ENCODE results near the gene METTL25B.
A peak's percentile ranks its signal among the peaks of the same experiment; 100 is the strongest.
"Not testable (repeated sequence)": the region's sequence is repeated elsewhere in the genome, so short reads cannot be mapped to it uniquely, and the experiment has no call there.

Gene METTL25B

GRCh38 chr1:156748670-156749418 is 20.6 kb downstream of the METTL25B start:
- Mint-ChIP-seq H3K36me3 (peaks cover 12% of the 10 kb centered on the region), H3K27me3 (no peaks in the 10 kb centered on the region), H3K9me3 (no peaks in the 10 kb centered on the region), H3K27ac (peak overlapping the region; percentile 94), H3K4me3 (peak overlapping the region; percentile 90), H3K4me1 (peaks cover 61% of the 10 kb centered on the region)

DNA sequence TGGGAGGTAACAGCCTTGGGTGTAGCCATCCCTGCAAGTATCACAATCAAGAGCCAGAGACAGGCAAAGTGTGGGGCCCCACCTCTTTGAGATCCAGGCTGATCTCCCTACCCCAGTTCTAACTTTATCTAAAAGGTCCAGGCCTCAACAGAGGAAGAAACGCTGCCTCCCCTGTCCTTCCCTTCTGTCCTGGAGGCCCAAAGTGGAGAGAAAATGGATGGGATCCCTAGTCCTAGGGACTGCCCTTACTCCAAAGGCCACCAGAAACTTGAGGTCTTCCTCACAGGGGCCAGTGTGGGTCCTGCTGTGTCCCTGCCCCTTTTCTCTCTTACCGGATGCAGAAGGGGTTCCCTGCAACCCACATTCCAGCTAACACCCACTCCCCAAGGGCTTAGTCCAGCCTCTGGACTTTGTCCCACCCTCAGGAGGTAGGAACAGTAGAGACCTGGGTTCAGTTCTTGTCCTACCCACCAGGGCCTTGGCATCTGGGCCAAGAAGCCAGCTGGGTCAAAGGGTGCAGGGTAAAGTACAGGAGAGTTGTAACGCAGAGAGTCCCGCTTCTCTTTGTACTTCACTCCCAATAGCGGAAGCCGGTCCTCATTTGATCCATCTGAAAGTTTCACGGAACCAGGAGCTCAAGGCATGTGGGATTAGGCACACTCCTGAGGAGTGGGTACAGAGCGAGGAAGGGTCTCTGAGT is 21.3 kb downstream of the METTL25B start:
- H3K36me3 Mint-ChIP-seq, result peaks cover 11% of the 10 kb centered on the region
- H3K4me1 Mint-ChIP-seq, result peaks cover 61% of the 10 kb centered on the region

GRCh38 chr1:156750191-156750672 is 22.0 kb downstream of the METTL25B start:
- Mint-ChIP-seq H3K4me1 (peaks cover 64% of the 10 kb centered on the region), H3K36me3 (peaks cover 10% of the 10 kb centered on the region), H3K27ac (peak overlapping the region; percentile 94), H3K9me3 (no peaks in the 10 kb centered on the region), H3K27me3 (no peaks in the 10 kb centered on the region), H3K4me3 (peak overlapping the region; percentile 90)

More for the DNA sequence above, 21.3 kb downstream of the METTL25B start:
- Mint-ChIP-seq H3K9me3 (no peaks in the 10 kb centered on the region), H3K27me3 (no peaks in the 10 kb centered on the region), H3K4me3 (peak overlapping the region; percentile 90), H3K27ac (peak overlapping the region; percentile 94)

DNA sequence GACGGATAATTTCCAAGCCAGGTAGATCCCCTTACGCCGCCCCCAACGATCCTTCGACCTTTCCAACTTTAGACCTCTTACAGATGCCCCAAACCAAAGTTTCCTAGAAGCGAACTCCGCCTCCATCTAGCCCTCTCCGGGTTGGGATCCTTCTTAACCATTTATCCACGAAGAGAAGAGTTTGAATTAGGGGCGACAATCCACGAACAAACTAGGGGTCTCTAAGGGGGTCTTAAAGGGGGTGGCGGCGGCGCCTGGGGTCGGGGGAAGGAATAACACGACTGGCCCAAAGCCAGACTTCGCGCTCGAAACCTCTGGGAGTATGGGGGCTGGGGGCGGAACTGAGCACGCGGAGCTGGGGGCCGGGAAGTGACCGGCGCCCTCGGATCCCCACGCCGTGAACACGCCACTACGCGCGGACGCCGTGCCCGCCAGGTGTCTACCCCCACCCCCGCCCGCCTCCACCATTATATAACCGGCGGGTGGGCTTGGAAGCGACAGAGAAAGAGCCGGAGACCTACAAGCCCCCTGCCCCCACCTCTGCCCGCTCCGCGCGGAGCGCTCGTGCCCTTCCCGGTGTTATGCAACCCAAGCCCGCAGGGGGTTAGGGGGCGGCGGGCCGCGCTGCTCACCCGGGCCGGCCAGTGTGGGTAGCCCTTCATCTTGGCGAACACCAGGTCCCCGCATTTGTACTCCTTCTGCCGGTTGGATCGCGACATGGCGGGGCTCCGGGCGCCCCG is 22.6 kb downstream of the METTL25B start:
- Mint-ChIP-seq H3K27ac (peak overlapping the region; percentile 94), H3K27me3 (no peaks in the 10 kb centered on the region), H3K36me3 (peaks cover 5% of the 10 kb centered on the region), H3K4me1 (peaks cover 63% of the 10 kb centered on the region), H3K9me3 (no peaks in the 10 kb centered on the region), H3K4me3 (peak overlapping the region; percentile 90)

- peaks cover 4% of the 10 kb centered on the region for H3K36me3 Mint-ChIP-seq
- peaks cover 58% of the 10 kb centered on the region for H3K4me1 Mint-ChIP-seq
- no peaks in the 10 kb centered on the region for H3K9me3 Mint-ChIP-seq
- peak within 1 kb of the TSS; percentile 94 for H3K27ac Mint-ChIP-seq
- no peaks in the 10 kb centered on the region for H3K27me3 Mint-ChIP-seq
- peak within 1 kb of the TSS; percentile 93 for H3K4me3 Mint-ChIP-seq
These were observed 23.1 kb downstream of the METTL25B start, which contains the start of gene HDGF for GRCh38 chr1:156751451-156751756. HDGF (minus strand) TSS chr1:156751675; CDS start chr1:156751429, 246 bp downstream.

DNA sequence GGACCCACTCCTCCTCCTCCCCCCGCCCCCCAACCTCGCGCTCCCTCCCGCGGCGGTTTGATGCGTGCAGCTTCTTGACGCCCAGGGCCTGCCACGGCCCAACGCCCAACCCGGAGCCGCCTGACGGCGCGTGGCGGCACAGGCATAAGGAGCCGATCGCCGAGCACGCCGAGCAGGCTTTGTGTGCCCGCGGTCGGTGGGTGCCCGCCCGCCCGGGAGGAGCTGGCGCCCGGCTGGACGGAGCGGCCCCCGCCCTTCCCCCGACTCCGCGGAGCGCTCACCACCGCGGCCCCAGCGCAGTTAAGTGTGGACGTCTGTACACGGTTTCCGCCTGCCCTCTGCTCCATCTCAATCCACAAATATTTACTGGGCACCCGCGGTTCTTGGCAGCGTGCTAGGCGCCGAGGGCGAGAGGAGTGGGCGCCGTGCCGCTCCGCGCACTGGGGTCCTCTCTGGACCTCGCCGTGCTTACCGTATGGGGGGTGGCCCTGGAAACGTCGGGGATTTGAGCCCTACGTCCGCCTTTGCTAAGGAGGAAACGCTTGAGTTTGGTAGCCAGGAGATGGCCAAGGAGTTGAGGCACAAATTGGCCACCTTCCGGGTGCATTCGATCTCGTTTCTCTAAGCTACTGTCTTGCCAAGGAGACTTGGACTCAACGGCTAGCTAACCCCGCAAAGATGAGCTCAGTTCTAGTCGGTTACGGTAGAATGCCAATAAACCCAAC is 23.6 kb downstream of the METTL25B start:
- Mint-ChIP-seq H3K36me3 (peaks cover 4% of the 10 kb centered on the region), H3K4me1 (peaks cover 53% of the 10 kb centered on the region)

GRCh38 chr1:156752843-156753482 is 24.7 kb downstream of the METTL25B start:
- peaks cover 45% of the 10 kb centered on the region for H3K4me1 Mint-ChIP-seq
- peaks cover 4% of the 10 kb centered on the region for H3K36me3 Mint-ChIP-seq
- H3K27ac Mint-ChIP-seq, result peak overlapping the region; percentile 38
- H3K9me3 Mint-ChIP-seq, result no peaks in the 10 kb centered on the region
- no peaks in the 10 kb centered on the region for H3K27me3 Mint-ChIP-seq
- peak overlapping the region; percentile 93 for H3K4me3 Mint-ChIP-seq

More for the DNA sequence above, 23.6 kb downstream of the METTL25B start:
- no peaks in the 10 kb centered on the region for H3K27me3 Mint-ChIP-seq
- H3K9me3 Mint-ChIP-seq, result no peaks in the 10 kb centered on the region
- peak overlapping the region; percentile 92 for H3K27ac Mint-ChIP-seq
- peak overlapping the region; percentile 93 for H3K4me3 Mint-ChIP-seq

GRCh38 chr1:156754219-156754618 is 25.9 kb downstream of the METTL25B start:
- H3K36me3 Mint-ChIP-seq, result no peaks in the 10 kb centered on the region
- no peaks in the 10 kb centered on the region for H3K27me3 Mint-ChIP-seq
- no peak overlapping the region for H3K27ac Mint-ChIP-seq
- no peaks in the 10 kb centered on the region for H3K9me3 Mint-ChIP-seq
- H3K4me3 Mint-ChIP-seq, result no peak overlapping the region
- H3K4me1 Mint-ChIP-seq, result peaks cover 39% of the 10 kb centered on the region

- H3K36me3 Mint-ChIP-seq, result no peaks in the 10 kb centered on the region
- no peak overlapping the region for H3K4me3 Mint-ChIP-seq
- no peaks in the 10 kb centered on the region for H3K9me3 Mint-ChIP-seq
- H3K27me3 Mint-ChIP-seq, result no peaks in the 10 kb centered on the region
- H3K27ac Mint-ChIP-seq, result peak overlapping the region; percentile 8
- H3K4me1 Mint-ChIP-seq, result peaks cover 28% of the 10 kb centered on the region
These were observed 27.3 kb downstream of the METTL25B start for GRCh38 chr1:156755527-156755950.

- no peaks in the 10 kb centered on the region for H3K27me3 Mint-ChIP-seq
- H3K4me3 Mint-ChIP-seq, result no peak overlapping the region
These were observed 28.1 kb downstream of the METTL25B start for GRCh38 chr1:156756355-156756754.

DNA sequence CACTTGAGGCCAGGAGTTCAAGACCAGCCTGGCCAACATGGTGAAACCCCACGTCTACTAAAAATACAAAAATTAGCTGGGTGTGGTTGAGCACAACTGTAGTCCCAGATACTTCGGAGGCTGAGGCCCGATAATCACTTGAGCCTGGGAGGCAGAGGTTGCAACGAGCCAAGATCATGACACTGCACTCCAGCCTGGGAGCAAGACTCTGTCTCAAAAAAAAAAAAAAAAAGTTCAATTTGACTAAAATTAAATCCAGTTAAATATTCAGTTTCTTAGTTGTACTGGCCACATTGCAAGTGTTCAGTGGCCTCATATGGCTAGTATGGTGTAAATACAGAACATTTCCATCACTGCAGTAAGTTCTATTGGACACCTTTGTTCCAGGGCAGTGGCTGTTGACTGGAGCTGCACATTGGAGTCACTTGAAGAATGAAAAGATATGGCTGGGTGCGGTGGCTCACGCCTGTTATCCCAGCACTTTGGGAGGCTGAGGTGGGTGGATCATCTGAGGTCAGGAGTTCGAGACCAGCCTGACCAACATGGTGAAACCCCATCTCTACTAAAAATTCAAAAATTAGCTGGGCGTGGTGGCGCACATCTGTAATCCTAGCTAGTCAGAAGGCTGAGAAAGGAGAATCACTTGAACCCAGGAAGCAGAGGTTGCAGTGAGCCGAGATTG is 29.4 kb downstream of the METTL25B start:
- not testable (repeated sequence) for H3K27me3 Mint-ChIP-seq, H3K36me3 Mint-ChIP-seq

More at GRCh38 chr1:156756355-156756754, 28.1 kb downstream of the METTL25B start:
- H3K36me3 Mint-ChIP-seq, result no peaks in the 10 kb centered on the region
- no peak overlapping the region for H3K27ac Mint-ChIP-seq
- H3K9me3 Mint-ChIP-seq, result no peaks in the 10 kb centered on the region
- H3K4me1 Mint-ChIP-seq, result peaks cover 28% of the 10 kb centered on the region

GRCh38 chr1:156760092-156760795 is 32.0 kb downstream of the METTL25B start:
- H3K27ac Mint-ChIP-seq, result no peak overlapping the region
- H3K4me3 Mint-ChIP-seq, result no peak overlapping the region
- peaks cover 12% of the 10 kb centered on the region for H3K4me1 Mint-ChIP-seq
- no peaks in the 10 kb centered on the region for H3K9me3 Mint-ChIP-seq
- H3K27me3 Mint-ChIP-seq, result no peaks in the 10 kb centered on the region
- no peaks in the 10 kb centered on the region for H3K36me3 Mint-ChIP-seq

More for the DNA sequence above, 29.4 kb downstream of the METTL25B start:
- peaks cover 26% of the 10 kb centered on the region for H3K4me1 Mint-ChIP-seq
- not testable (repeated sequence) for H3K27ac Mint-ChIP-seq, H3K4me3 Mint-ChIP-seq, H3K9me3 Mint-ChIP-seq

DNA sequence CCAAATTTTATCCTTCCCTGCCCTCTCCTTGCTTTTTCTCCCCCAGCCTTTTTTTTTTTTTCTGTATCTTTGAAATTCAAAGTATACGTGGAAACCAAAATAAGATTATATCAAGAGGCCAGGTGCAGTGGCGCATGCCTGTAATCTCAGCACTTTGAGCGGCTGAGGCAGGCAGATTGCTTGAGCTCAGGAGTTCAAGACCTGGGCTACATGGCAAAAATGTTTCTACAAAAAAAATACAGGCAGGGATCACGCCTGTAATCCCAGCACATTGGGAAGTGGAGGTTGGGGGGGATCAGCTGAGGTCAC is 32.5 kb downstream of the METTL25B start:
- Mint-ChIP-seq H3K4me3 (no peak overlapping the region), H3K27ac (no peak overlapping the region), H3K9me3 (no peaks in the 10 kb centered on the region)

DNA sequence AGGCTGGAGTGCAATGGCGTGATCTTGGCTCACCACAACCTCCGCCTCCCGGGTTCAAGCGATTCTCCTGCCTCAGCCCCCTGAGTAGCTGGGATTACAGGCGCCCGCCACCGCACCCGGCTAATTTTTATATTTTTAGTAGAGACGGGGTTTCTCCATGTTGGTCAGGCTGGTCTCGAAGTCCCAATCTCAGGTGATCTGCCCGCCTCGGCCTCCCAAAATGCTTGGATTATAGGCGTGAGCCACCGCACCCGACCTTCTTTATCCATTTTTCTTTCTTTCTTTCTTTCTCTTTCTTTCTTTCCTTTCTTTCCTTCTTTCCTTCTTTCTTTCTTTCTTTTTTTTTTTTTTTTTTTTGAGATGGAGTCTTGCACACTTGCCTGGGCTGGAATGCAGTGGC is 36.9 kb downstream of the METTL25B start:
- H3K36me3 Mint-ChIP-seq, H3K4me3 Mint-ChIP-seq, H3K27me3 Mint-ChIP-seq, H3K27ac Mint-ChIP-seq, H3K9me3 Mint-ChIP-seq: not testable (repeated sequence)
- H3K4me1 Mint-ChIP-seq, result peaks cover 22% of the 10 kb centered on the region

More for the DNA sequence above, 32.5 kb downstream of the METTL25B start:
- no peaks in the 10 kb centered on the region for H3K36me3 Mint-ChIP-seq
- no peaks in the 10 kb centered on the region for H3K27me3 Mint-ChIP-seq
- peaks cover 7% of the 10 kb centered on the region for H3K4me1 Mint-ChIP-seq
